K562 (cell line): ENCODE data around the gene APOB. TPM values are rescaled to one million over a fixed set of nuclear protein-coding genes. Genes with fewer than 3 reads are reported as not detected.

Source experiments
- ATAC-seq: fragments of 200-7000 bp; cut with Tn5 transposase; 3 replicates; pipeline ENCODE4 v1.9.1; 2020; ENCODE audit warnings: moderate library complexity
- BruUV-seq: library from RNA; stranded (reverse); fragments of 400-500 nt; replicated peaks from 2 replicates; lab custom pipeline; 2021; lab: Mats Ljungman, UMichigan
- CTCF ChIA-PET: fragments of 300-600 bp; formaldehyde crosslinking; extraction: SDS; loops from one replicate; lab custom pipeline; 2021; ENCODE audit warnings: low intra/inter-chr PET ratio; lab: Yijun Ruan, JAX
- POLR2A ChIA-PET: fragments of 300-600, 350-650 bp; sonication (Branson Sonifier 250); formaldehyde crosslinking; extraction: SDS; loops from one replicate; lab custom pipeline; 2021; ENCODE audit warnings: antibody characterized with exemption, inconsistent platforms; lab: Yijun Ruan, JAX
- DNase-seq, 4 experiments: peaks; one replicate each; pipeline versions ENCODE4 v3.0.0 to v3.0.0-alpha.2; 2011 to 2018; ENCODE audit warnings: low spot score in 3 of 4, mixed read lengths in 3 of 4; ENCODE audit errors: extremely low read depth in 1 of 4
- FAIRE-seq: peaks from 2 replicates; lab custom pipeline; 2011; peaks lifted over from hg19 to GRCh38; lab: Jason Lieb, UNC
- H2AFZ ChIP-seq: 2 replicates; pipeline ENCODE4 v1.6.0; 2011; ENCODE audit warnings: low read depth, low read length, control low read depth, inconsistent platforms
- H3K27ac ChIP-seq: fragments of 200-600 bp; 3 replicates; pipeline ENCODE4 v1.8.0; 2011; ENCODE audit warnings: low read depth, mild to moderate bottlenecking, control low read depth, inconsistent platforms, low read length, moderate library complexity, mixed read lengths; ENCODE audit errors: extremely low read depth
- H3K27me3 ChIP-seq, 2 experiments: fragments of 300-600 bp in 1 of 2; 2 replicates in 1 of 2; 3 replicates in 1 of 2; pipeline versions ENCODE4 v1.6.0 to v1.8.0; 2011; ENCODE audit warnings: inconsistent platforms in 2 of 2, low read length in 2 of 2, mild to moderate bottlenecking in 1 of 2, mixed read lengths in 1 of 2, moderate library complexity in 1 of 2; ENCODE audit not compliant: control insufficient read depth in 2 of 2, insufficient read depth in 2 of 2
- H3K36me3 ChIP-seq: fragments of 300-600 bp; 3 replicates; pipeline ENCODE4 v1.8.0; 2011; ENCODE audit warnings: mild to moderate bottlenecking, low read length, inconsistent platforms; ENCODE audit not compliant: control insufficient read depth, insufficient read depth
- H3K4me1 ChIP-seq, 2 experiments: fragments of 200-600 bp in 1 of 2; replicated peaks in 1 of 2; 2 replicates in 1 of 2; 3 replicates in 1 of 2; pipeline versions ENCODE4 v1.5.1 to v1.8.0; 2011; ENCODE audit warnings: inconsistent platforms in 2 of 2, low read length in 2 of 2, mild to moderate bottlenecking in 1 of 2, mixed read lengths in 1 of 2, moderate library complexity in 1 of 2; ENCODE audit not compliant: control insufficient read depth in 2 of 2, insufficient read depth in 2 of 2
- H3K4me2 ChIP-seq: 2 replicates; pipeline ENCODE4 v1.6.1; 2011; ENCODE audit warnings: low read length, control low read depth, inconsistent platforms, mixed read lengths; ENCODE audit not compliant: insufficient read depth
- H3K4me3 ChIP-seq: fragments of 200-600 bp; sonication (generic), shearing (Covaris generic); 2 replicates; pipeline ENCODE4 v1.5.1; 2016; ENCODE audit warnings: control low read depth, inconsistent platforms
- H3K79me2 ChIP-seq: fragments of 200-600 bp; 3 replicates; pipeline ENCODE4 v1.8.0; 2011; ENCODE audit warnings: low read length, inconsistent platforms; ENCODE audit not compliant: control insufficient read depth, insufficient read depth
- H3K9ac ChIP-seq, 2 experiments: 2 replicates each; pipeline versions ENCODE4 v1.6.0 to v1.6.1; 2011; ENCODE audit warnings: low read depth in 2 of 2, low read length in 2 of 2, control low read depth in 1 of 2, inconsistent platforms in 1 of 2, mild to moderate bottlenecking in 1 of 2, mixed read lengths in 1 of 2; ENCODE audit not compliant: insufficient read depth in 1 of 2
- H3K9me1 ChIP-seq: one replicate; pipeline ENCODE4 v1.6.0; 2011; ENCODE audit warnings: inconsistent platforms, mild to moderate bottlenecking, low read length, moderate library complexity; ENCODE audit not compliant: control insufficient read depth, insufficient read depth
- H3K9me3 ChIP-seq: replicated peaks from 2 replicates; pipeline ENCODE4 v1.5.1; 2011; ENCODE audit warnings: low read depth, low read length, inconsistent platforms; ENCODE audit not compliant: control insufficient read depth, insufficient read depth
- H4K20me1 ChIP-seq: replicated peaks from 2 replicates; pipeline ENCODE4 v1.6.1; 2011; ENCODE audit warnings: low read length, inconsistent platforms, mixed read lengths; ENCODE audit not compliant: control insufficient read depth, insufficient read depth
- CXXC5 ChIP-seq: fragments of 250-450 bp; sonication (Bioruptor Pico); IDR thresholded peaks from 2 replicates; pipeline ENCODE4 v1.8.0; 2022; ENCODE audit warnings: inconsistent platforms, mild to moderate bottlenecking, moderate library complexity
- EGR1 ChIP-seq: fragments of 450-650 bp; conservative IDR thresholded peaks from 2 replicates; pipeline ENCODE4 v1.6.1; 2017; ENCODE audit warnings: mild to moderate bottlenecking
- GABPB1 ChIP-seq: sonication (generic); formaldehyde crosslinking; IDR thresholded peaks from 2 replicates; pipeline ENCODE4 v1.8.0; 2022; ENCODE audit warnings: mild to moderate bottlenecking, missing genetic modification reagents
- NONO ChIP-seq, 2 experiments: fragments of 200-400 bp in 1 of 2; fragments of 450-650 bp in 1 of 2; formaldehyde crosslinking in 1 of 2; IDR thresholded peaks; 2 replicates each; pipeline ENCODE4 v1.6.1; 2017; ENCODE audit warnings: low read depth in 2 of 2, mild to moderate bottlenecking in 2 of 2, moderate library complexity in 2 of 2, low read length in 1 of 2
- PTRF ChIP-seq: fragments of 450-650 bp; IDR thresholded peaks from 2 replicates; pipeline ENCODE4 v1.6.1; 2016; ENCODE audit warnings: mild to moderate bottlenecking, missing genetic modification characterization, missing compliant biosample characterization
- SPI1 ChIP-seq: IDR thresholded peaks from 2 replicates; pipeline ENCODE4 v1.6.1; 2011; ENCODE audit warnings: low read depth, low read length, control low read depth, borderline replicate concordance
- ZNF184 ChIP-seq: sonication (generic); formaldehyde crosslinking; IDR thresholded peaks from 2 replicates; pipeline ENCODE4 v1.5.0; 2020; ENCODE audit warnings: missing genetic modification reagents
- ZNF586 ChIP-seq: fragments of 450-650 bp; formaldehyde crosslinking; conservative IDR thresholded peaks from 2 replicates; pipeline ENCODE4 v1.4.0; 2020; ENCODE audit warnings: mild to moderate bottlenecking, moderate library complexity
- WGBS: fragments of 100-300 bp; shearing (Covaris generic); methylation state at CpG from one replicate; pipeline ENCODE4 v1.1.6; 2016; ENCODE audit warnings: low coverage, mixed read lengths; ENCODE audit not compliant: insufficient coverage; ENCODE audit errors: missing lambda C conversion rate; 5-methylcytosine and 5-hydroxymethylcytosine counted together
- in situ Hi-C: fragments of 300-500 bp; cut with MboI; formaldehyde crosslinking; loops from 4 replicates; pipeline ENCODE4 v1.15.0; 2018; ENCODE audit warnings: inconsistent platforms, mixed read lengths
- intact Hi-C: fragments of 100-400 bp; cut with micrococcal nuclease; formaldehyde crosslinking; loops from 2 replicates; pipeline ENCODE4 v1.14.2; 2022
- polyA plus RNA-seq, 8 experiments: library from polyadenylated mRNA; depleted of rRNA in 4 of 8; stranded (reverse) in 5 of 8; unstranded in 3 of 8; fragments of >200 nt; fragmentation: Nextera tagmentation in 2 of 8; fragmentation: Illumina TruSeq in 1 of 8; extraction: Ambion mirVana in 2 of 8; extraction: Trizol in 1 of 8; gene quantifications; 2 replicates each; pipeline versions ENCODE4 v1.2.1 to v1.2.3, GENCODE V29; 2011 to 2014; ENCODE audit warnings: inconsistent platforms in 1 of 8, missing spikeins in 1 of 8
- total RNA-seq, 7 experiments: library from RNA; depleted of rRNA in 6 of 7; stranded (reverse); fragments of >200 nt in 6 of 7; fragmentation: Illumina TruSeq in 2 of 7; extraction: Trizol in 2 of 7; gene quantifications; 2 replicates each; pipeline versions ENCODE4 v1.2.1 to v1.2.3, GENCODE V29; 2011 to 2021; ENCODE audit warnings: low replicate concordance in 1 of 7

APOB gene
- total and polyA plus RNA-seq, 9 of the 15 experiments (the other 6 are each of a cell fraction or from before 2014, with no cell fraction given): 0.73 TPM; not detected in 8

DNA sequence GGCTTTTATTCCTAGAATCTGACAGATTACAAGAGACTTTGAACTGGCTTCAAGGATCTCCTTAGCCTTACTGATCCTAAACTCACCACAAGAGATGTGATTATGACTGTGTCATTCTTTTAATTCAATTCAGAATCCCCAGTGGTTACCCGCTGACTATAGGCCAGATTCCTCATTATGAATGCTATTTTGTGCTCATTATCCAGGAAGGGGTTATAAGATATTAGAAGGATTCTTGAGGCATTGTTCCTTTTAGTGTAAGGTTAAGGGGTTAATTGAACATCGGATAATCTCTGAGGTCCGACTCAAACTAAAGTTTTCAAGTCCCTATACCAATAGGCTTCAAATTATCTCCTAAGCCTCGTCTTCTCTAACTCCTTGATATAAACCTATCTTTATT lies 40.5 kb upstream of the APOB start:
- ATAC-seq (no peak), FAIRE-seq (no peak), DNase-seq (no peak)
- Histone ChIP-seq H3K4me2 (no peak overlapping the region), H3K27ac (no peak overlapping the region), H3K27me3 (peaks cover 0 to 3% of the 10 kb centered on the region in 2 experiments; a peak in 1 of 5 replicates), H3K4me1 (no peaks in the 10 kb centered on the region), H3K9ac (no peak overlapping the region), H3K9me3 (no peaks in the 10 kb centered on the region), H3K9me1 (no peaks in the 10 kb centered on the region), H3K36me3 (no peaks in the 10 kb centered on the region), H3K79me2 (no peaks in the 10 kb centered on the region), H3K4me3 (no peak overlapping the region), H4K20me1 (no peaks in the 10 kb centered on the region), H2AFZ (no peak overlapping the region)
- TF ChIP-seq NONO (IDR thresholded peaks at IDR 0.05; ENCODE audit: low read depth in 2 of 2, low read length in 1 of 2) (no peak), CXXC5 (CRISPR knock-in tag) (no peak), ZNF586 (CRISPR knock-in tag) (no peak), ZNF184 (no peak), EGR1 (no peak), PTRF (tag) (no peak), SPI1 (no peak), GABPB1 (CRISPR knock-in tag) (no peak)
- in situ Hi-C loops: no loop called here
- intact Hi-C loops: no loop called here
- CTCF ChIA-PET: no interaction called here
- no TSS peak for BruUV-seq
- WGBS: 3% methylated on average over 4 of the region's 4 CpGs
- POLR2A ChIA-PET: no interaction called here
